DOHH2 (cell line): Measurements from ENCODE around the gene PEX11B.

Source experiments
- H3F3A ChIP-seq: fragments of 200-600 bp; sonication (generic), shearing (Covaris generic); 2 replicates; pipeline ENCODE4 v1.6.0; 2016; ENCODE audit warnings: antibody characterized with exemption, mild to moderate bottlenecking; ENCODE audit not compliant: control insufficient read depth, insufficient read depth
- H3K27ac ChIP-seq: fragments of 200-600 bp; sonication (generic); 2 replicates; pipeline ENCODE4 v1.5.1; 2014; ENCODE audit warnings: low read depth, mild to moderate bottlenecking, low read length, moderate library complexity
- H3K27me3 ChIP-seq: fragments of 200-600 bp; sonication (generic); 2 replicates; pipeline ENCODE4 v1.6.1; 2014; ENCODE audit warnings: mild to moderate bottlenecking, low read length, mixed read lengths; ENCODE audit not compliant: control insufficient read depth
- H3K36me3 ChIP-seq: fragments of 200-600 bp; sonication (generic); 2 replicates; pipeline ENCODE4 v1.6.1; 2014; ENCODE audit warnings: mild to moderate bottlenecking, low read length, moderate library complexity, mixed read lengths; ENCODE audit not compliant: control insufficient read depth
- H3K4me1 ChIP-seq: fragments of 200-600 bp; sonication (generic); 2 replicates; pipeline ENCODE4 v1.6.1; 2014; ENCODE audit warnings: mild to moderate bottlenecking, low read length, mixed read lengths; ENCODE audit not compliant: control insufficient read depth
- H3K4me2 ChIP-seq: fragments of 200-600 bp; sonication (generic); 2 replicates; pipeline ENCODE4 v1.6.0; 2014; ENCODE audit warnings: mild to moderate bottlenecking, low read length, moderate library complexity
- H3K4me3 ChIP-seq: fragments of 200-600 bp; sonication (generic); 2 replicates; pipeline ENCODE4 v1.5.1; 2014; ENCODE audit warnings: mild to moderate bottlenecking, low read length, mixed read lengths
- H3K79me2 ChIP-seq: fragments of 200-600 bp; sonication (generic); 2 replicates; pipeline ENCODE4 v1.6.1; 2014; ENCODE audit warnings: mild to moderate bottlenecking, low read length, mixed read lengths; ENCODE audit not compliant: control insufficient read depth
- H3K9me2 ChIP-seq: fragments of 200-600 bp; sonication (generic); replicated peaks from 2 replicates; pipeline ENCODE4 v1.6.1; 2014; ENCODE audit warnings: mild to moderate bottlenecking, low read length, mixed read lengths; ENCODE audit not compliant: control insufficient read depth
- H3K9me3 ChIP-seq: fragments of 200-600 bp; sonication (generic); 2 replicates; pipeline ENCODE4 v1.6.1; 2014; ENCODE audit warnings: antibody characterized with exemption, low read length, mixed read lengths; ENCODE audit not compliant: control insufficient read depth, insufficient read depth
- H4K20me1 ChIP-seq: fragments of 200-600 bp; sonication (generic); 2 replicates; pipeline ENCODE4 v1.6.0; 2014; ENCODE audit warnings: low read depth, mild to moderate bottlenecking, antibody characterized with exemption, low read length, moderate library complexity; ENCODE audit not compliant: control insufficient read depth, insufficient read depth
- EZH2phosphoT487 ChIP-seq: fragments of 200-600 bp; sonication (generic); IDR thresholded peaks from 2 replicates; pipeline ENCODE4 v1.6.1; 2017; ENCODE audit warnings: borderline replicate concordance, mild to moderate bottlenecking, antibody characterized with exemption, low read length, moderate library complexity, mixed read lengths
- TF ChIP-seq, protein P1 (sequence below): fragments of 200-600 bp; sonication (generic); IDR thresholded peaks from one replicate; pipeline ENCODE4 v1.5.1; 2014; ENCODE audit warnings: antibody characterized with exemption, mild to moderate bottlenecking, low read depth, low read length; ENCODE audit not compliant: poor library complexity, severe bottlenecking

Gene PEX11B

DNA sequence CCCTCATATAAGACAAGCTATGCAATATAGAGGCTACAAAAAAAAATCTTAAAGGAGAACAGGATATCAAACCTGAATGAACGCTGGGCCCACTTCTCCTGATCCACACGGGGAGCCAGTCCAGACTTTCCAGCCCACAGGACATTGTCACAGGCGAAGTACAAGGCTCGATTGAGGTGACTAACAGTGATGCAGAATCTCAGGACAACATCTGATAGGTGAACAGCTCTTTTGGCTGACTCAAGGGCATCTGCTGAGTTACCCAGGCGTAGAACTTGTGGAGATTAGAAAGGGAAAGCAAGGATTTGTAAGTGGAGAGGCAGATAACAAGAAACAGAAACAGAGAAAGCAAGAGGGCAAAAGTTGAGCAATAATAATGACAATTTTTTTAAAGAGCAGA lies 1.8 kb downstream of the PEX11B start:
- peaks cover 15% of the 10 kb centered on the region for H3K79me2 ChIP-seq
- H4K20me1 ChIP-seq, result no peaks in the 10 kb centered on the region
- no peak overlapping the region for H3K27ac ChIP-seq
- peaks cover 33% of the 10 kb centered on the region for H3K36me3 ChIP-seq
- H3K9me3 ChIP-seq, result no peaks in the 10 kb centered on the region
- H3F3A ChIP-seq, result peaks cover 14% of the 10 kb centered on the region
- no peak overlapping the region for H3K4me3 ChIP-seq
- peaks cover 24% of the 10 kb centered on the region for H3K4me1 ChIP-seq
- H3K9me2 ChIP-seq, result no peaks in the 10 kb centered on the region
- H3K27me3 ChIP-seq, result no peaks in the 10 kb centered on the region
- peak overlapping the region; percentile 8; the same call in 1 of the 2 replicates for H3K4me2 ChIP-seq
- TF ChIP-seq, protein P1, sequence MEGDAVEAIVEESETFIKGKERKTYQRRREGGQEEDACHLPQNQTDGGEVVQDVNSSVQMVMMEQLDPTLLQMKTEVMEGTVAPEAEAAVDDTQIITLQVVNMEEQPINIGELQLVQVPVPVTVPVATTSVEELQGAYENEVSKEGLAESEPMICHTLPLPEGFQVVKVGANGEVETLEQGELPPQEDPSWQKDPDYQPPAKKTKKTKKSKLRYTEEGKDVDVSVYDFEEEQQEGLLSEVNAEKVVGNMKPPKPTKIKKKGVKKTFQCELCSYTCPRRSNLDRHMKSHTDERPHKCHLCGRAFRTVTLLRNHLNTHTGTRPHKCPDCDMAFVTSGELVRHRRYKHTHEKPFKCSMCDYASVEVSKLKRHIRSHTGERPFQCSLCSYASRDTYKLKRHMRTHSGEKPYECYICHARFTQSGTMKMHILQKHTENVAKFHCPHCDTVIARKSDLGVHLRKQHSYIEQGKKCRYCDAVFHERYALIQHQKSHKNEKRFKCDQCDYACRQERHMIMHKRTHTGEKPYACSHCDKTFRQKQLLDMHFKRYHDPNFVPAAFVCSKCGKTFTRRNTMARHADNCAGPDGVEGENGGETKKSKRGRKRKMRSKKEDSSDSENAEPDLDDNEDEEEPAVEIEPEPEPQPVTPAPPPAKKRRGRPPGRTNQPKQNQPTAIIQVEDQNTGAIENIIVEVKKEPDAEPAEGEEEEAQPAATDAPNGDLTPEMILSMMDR, result no peak
- no peak for TF ChIP-seq EZH2phosphoT487

DNA sequence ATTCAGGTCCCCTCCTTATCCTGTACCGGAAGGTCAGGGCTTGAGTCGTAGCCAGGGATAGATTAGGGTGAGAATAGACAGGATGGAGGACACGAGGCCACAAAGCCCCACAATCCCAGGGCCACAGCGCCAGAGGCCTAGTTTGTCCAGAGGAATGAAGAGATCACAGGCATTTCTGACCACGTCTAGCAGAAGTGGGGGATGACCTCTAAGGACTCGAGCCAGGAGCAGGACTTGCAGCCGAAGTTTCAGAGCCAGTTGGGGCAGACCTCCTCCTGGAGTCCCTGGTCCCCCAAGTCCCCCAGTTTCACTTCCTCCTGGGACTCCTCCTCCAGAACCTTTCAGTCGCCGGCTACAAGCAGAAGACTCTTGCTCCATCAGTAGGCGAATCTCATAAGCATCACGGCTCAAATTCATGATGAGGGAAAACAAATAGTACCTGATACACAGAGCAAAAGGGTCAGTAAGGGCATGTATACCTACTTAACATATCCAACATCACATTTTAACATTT lies 6.3 kb downstream of the PEX11B start:
- no peak overlapping the region for H3K27ac ChIP-seq
- no peaks in the 10 kb centered on the region for H3K27me3 ChIP-seq
- H3K36me3 ChIP-seq, result peaks cover 48% of the 10 kb centered on the region
- H3K9me3 ChIP-seq, result no peaks in the 10 kb centered on the region
- no peaks in the 10 kb centered on the region for H3K9me2 ChIP-seq
- H3K4me1 ChIP-seq, result peaks cover 7% of the 10 kb centered on the region
- peaks cover 3% of the 10 kb centered on the region for H3K79me2 ChIP-seq
- TF ChIP-seq, protein P1, result no peak
- TF ChIP-seq EZH2phosphoT487, result no peak
- H3K4me2 ChIP-seq, result no peak overlapping the region
- H4K20me1 ChIP-seq, result no peaks in the 10 kb centered on the region
- peaks cover 10% of the 10 kb centered on the region for H3F3A ChIP-seq
- no peak overlapping the region for H3K4me3 ChIP-seq

DNA sequence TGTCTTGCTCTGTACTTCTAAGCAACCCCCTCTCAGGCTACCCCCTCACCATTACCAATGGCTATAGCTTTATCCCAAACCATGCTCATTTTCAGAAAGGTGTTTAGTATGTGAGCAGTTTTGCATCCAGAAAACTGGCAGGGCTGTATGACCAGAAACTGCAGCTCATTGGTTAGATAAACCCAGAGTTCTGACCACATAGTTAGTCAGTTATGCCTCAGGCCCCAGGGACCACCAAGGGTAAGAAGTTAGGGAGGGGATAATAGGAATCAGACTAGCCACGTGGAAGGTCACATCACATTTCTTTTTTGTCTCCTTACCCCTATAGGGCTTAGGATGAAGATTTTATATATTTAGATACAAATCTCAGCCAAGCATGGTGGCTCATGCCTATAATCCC lies 9.9 kb downstream of the PEX11B start:
- H3K9me2 ChIP-seq, result no peaks in the 10 kb centered on the region
- TF ChIP-seq EZH2phosphoT487, result no peak
- TF ChIP-seq, protein P1, result no peak
- H3K4me3 ChIP-seq, result no peak overlapping the region
- no peaks in the 10 kb centered on the region for H4K20me1 ChIP-seq
- peaks cover 10% of the 10 kb centered on the region for H3F3A ChIP-seq
- no peaks in the 10 kb centered on the region for H3K27me3 ChIP-seq
- no peaks in the 10 kb centered on the region for H3K4me1 ChIP-seq
- peaks cover 33% of the 10 kb centered on the region for H3K36me3 ChIP-seq
- H3K79me2 ChIP-seq, result no peaks in the 10 kb centered on the region
- no peaks in the 10 kb centered on the region for H3K9me3 ChIP-seq
- no peak overlapping the region for H3K4me2 ChIP-seq
- no peak overlapping the region for H3K27ac ChIP-seq
